Neuronal stem cell (in vitro differentiated cells): ENCODE data around the gene GJD4.

Source experiments
- DNase-seq: peaks from one replicate; pipeline ENCODE4 v3.0.0-alpha.2; 2013; ENCODE audit warnings: low spot score
- H2AFZ ChIP-seq: one replicate; pipeline ENCODE4 v1.6.1; 2013; ENCODE audit warnings: mild to moderate bottlenecking, low read length, inconsistent platforms
- H2AK5ac ChIP-seq: 2 replicates; pipeline ENCODE4 v1.6.1; 2013; ENCODE audit warnings: low read depth, mild to moderate bottlenecking, inconsistent platforms, low read length, moderate library complexity, mixed read lengths
- H2BK120ac ChIP-seq: 2 replicates; pipeline ENCODE4 v1.6.1; 2013; ENCODE audit warnings: low read depth, mild to moderate bottlenecking, inconsistent platforms, low read length, moderate library complexity, mixed read lengths
- H2BK12ac ChIP-seq: one replicate; pipeline ENCODE4 v1.6.1; 2013; ENCODE audit warnings: low read length, inconsistent platforms
- H2BK15ac ChIP-seq: 2 replicates; pipeline ENCODE4 v1.6.1; 2013; ENCODE audit warnings: mild to moderate bottlenecking, low read length, inconsistent platforms, mixed read lengths
- H2BK5ac ChIP-seq: one replicate; pipeline ENCODE4 v1.6.1; 2013; ENCODE audit warnings: inconsistent platforms, mild to moderate bottlenecking, low read length, moderate library complexity
- H3K14ac ChIP-seq: one replicate; pipeline ENCODE4 v1.6.1; 2013; ENCODE audit warnings: low read length, inconsistent platforms
- H3K18ac ChIP-seq: 2 replicates; pipeline ENCODE4 v1.6.1; 2013; ENCODE audit warnings: low read length, inconsistent platforms
- H3K23ac ChIP-seq: 2 replicates; pipeline ENCODE4 v1.6.1; 2013; ENCODE audit warnings: low read depth, mild to moderate bottlenecking, mixed read lengths, low read length, inconsistent platforms; ENCODE audit not compliant: poor library complexity
- H3K27ac ChIP-seq: replicated peaks from 3 replicates; pipeline ENCODE4 v1.5.1; 2013; ENCODE audit warnings: low read length, inconsistent platforms
- H3K27me3 ChIP-seq, 3 experiments: 2 replicates each; pipeline ENCODE4 v1.6.1; 2013; ENCODE audit warnings: low read length in 3 of 3, mild to moderate bottlenecking in 2 of 3, inconsistent platforms in 1 of 3, low read depth in 1 of 3, mixed read lengths in 1 of 3, moderate library complexity in 1 of 3; ENCODE audit not compliant: control insufficient read depth in 3 of 3, insufficient read depth in 3 of 3
- H3K36me3 ChIP-seq, 2 donors: replicated peaks in 1 of 2; 2 replicates each; pipeline ENCODE4 v1.6.1; 2013; ENCODE audit warnings: low read length in 2 of 2; ENCODE audit not compliant: control insufficient read depth in 2 of 2, insufficient read depth in 2 of 2
- H3K4ac ChIP-seq: 2 replicates; pipeline ENCODE4 v1.6.1; 2013; ENCODE audit warnings: inconsistent platforms, mild to moderate bottlenecking, low read length, moderate library complexity
- H3K4me1 ChIP-seq, 2 donors: 1 replicate in 1 of 2; 2 replicates in 1 of 2; pipeline ENCODE4 v1.6.1; 2013; ENCODE audit warnings: low read length in 2 of 2, low read depth in 1 of 2; ENCODE audit not compliant: control insufficient read depth in 2 of 2, insufficient read depth in 1 of 2
- H3K4me2 ChIP-seq: one replicate; pipeline ENCODE4 v1.6.1; 2013; ENCODE audit warnings: mild to moderate bottlenecking, low read length, inconsistent platforms; ENCODE audit not compliant: insufficient read depth, poor library complexity, severe bottlenecking
- H3K4me3 ChIP-seq, 2 donors: 2 replicates each; pipeline ENCODE4 v1.5.1; 2013; ENCODE audit warnings: low read length in 2 of 2, mild to moderate bottlenecking in 2 of 2, inconsistent platforms in 1 of 2, moderate library complexity in 1 of 2
- H3K79me1 ChIP-seq: one replicate; pipeline ENCODE4 v1.6.1; 2013; ENCODE audit warnings: low read depth, mild to moderate bottlenecking, inconsistent platforms, low read length, moderate library complexity
- H3K9ac ChIP-seq: one replicate; pipeline ENCODE4 v1.6.1; 2013; ENCODE audit warnings: mild to moderate bottlenecking, low read depth, low read length, inconsistent platforms; ENCODE audit not compliant: poor library complexity
- H3K9me3 ChIP-seq, 2 donors: replicated peaks in 1 of 2; 2 replicates each; pipeline versions ENCODE3 to v1.6.1; 2013; ENCODE audit warnings: low read length in 2 of 2, mild to moderate bottlenecking in 2 of 2, inconsistent platforms in 1 of 2, low read depth in 1 of 2, mixed read lengths in 1 of 2, moderate library complexity in 1 of 2; ENCODE audit not compliant: control insufficient read depth in 2 of 2, insufficient read depth in 1 of 2
- H4K8ac ChIP-seq: one replicate; pipeline ENCODE4 v1.6.1; 2013; ENCODE audit warnings: low read depth, mild to moderate bottlenecking, inconsistent platforms, low read length, moderate library complexity
- H4K91ac ChIP-seq: one replicate; pipeline ENCODE4 v1.6.1; 2013; ENCODE audit warnings: low read length, low read depth, mild to moderate bottlenecking, inconsistent platforms; ENCODE audit not compliant: poor library complexity
- WGBS, 2 donors: extraction: QIAGEN DNeasy Blood & Tissue Kit; methylation state at CpG; one replicate each; pipeline ENCODE4 v1.1.7; 2013; ENCODE audit warnings: missing lambda C conversion rate in 2 of 2, mixed read lengths in 1 of 2; ENCODE audit not compliant: insufficient read length in 2 of 2, insufficient replicate concordance in 1 of 2; ENCODE audit errors: extremely low coverage in 2 of 2; 5-methylcytosine and 5-hydroxymethylcytosine counted together

GJD4 gene

DNA sequence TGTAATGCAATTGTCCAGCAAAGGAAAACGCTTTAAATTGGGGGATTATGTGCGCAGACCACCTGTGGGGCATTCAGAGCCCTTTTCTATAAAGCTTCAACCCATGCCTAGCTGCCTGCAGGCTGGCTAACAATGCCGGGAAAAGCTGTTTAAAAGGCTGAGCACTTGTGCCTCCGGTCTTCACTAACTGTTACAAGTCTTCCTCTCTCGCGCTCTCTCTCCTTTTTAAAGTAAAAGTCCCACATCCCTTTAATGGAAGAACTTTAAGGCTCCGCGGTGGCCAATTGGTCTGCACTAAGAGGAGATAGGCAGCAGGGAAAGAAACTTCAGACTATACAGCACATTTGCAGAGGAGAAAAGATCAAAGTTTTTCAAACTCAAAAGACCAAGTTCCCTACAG is 32.3 kb downstream of the GJD4 start:
- Histone ChIP-seq H3K23ac (no peak overlapping the region), H2BK5ac (no peak overlapping the region), H2BK15ac (no peak overlapping the region), H3K4me2 (no peak overlapping the region), H3K4me1 (peaks cover 6 to 14% of the 10 kb centered on the region in 2 donors), H3K14ac (no peak overlapping the region), H2AFZ (peak overlapping the region; percentile 51), H3K18ac (no peak overlapping the region), H3K9me3 (peaks cover 0 to 4% of the 10 kb centered on the region in 2 donors), H3K4ac (no peak overlapping the region), H3K9ac (no peak overlapping the region), H2BK12ac (no peak overlapping the region), H3K4me3 (no peak overlapping the region), H3K79me1 (peaks cover 7% of the 10 kb centered on the region), H2AK5ac (no peak overlapping the region), H3K27ac (peak overlapping the region; percentile 89), H3K36me3 (peaks cover 0 to 9% of the 10 kb centered on the region in 2 donors), H2BK120ac (no peak overlapping the region), H3K27me3 (peaks cover 0 to 47% (median 0%) of the 10 kb centered on the region in 3 experiments), H4K91ac (no peak overlapping the region), H4K8ac (no peak overlapping the region)
- WGBS, 2 donors, result no CpG with 5 or more reads among the region's 8 CpGs
- peak; percentile 92 for DNase-seq

GRCh38 chr10:35638101-35638500 is 33.0 kb downstream of the GJD4 start:
- Histone ChIP-seq H3K23ac (no peak overlapping the region), H3K27me3 (peaks cover 0 to 53% (median 0%) of the 10 kb centered on the region in 3 experiments), H2BK120ac (no peak overlapping the region), H2BK5ac (no peak overlapping the region), H3K4me1 (peaks cover 1 to 15% of the 10 kb centered on the region in 2 donors), H4K8ac (no peak overlapping the region), H3K4ac (no peak overlapping the region), H3K9ac (no peak overlapping the region), H2AFZ (no peak overlapping the region), H3K4me2 (peak overlapping the region; percentile 40), H2BK15ac (no peak overlapping the region), H3K14ac (no peak overlapping the region), H3K9me3 (peaks cover 0 to 4% of the 10 kb centered on the region in 2 donors), H4K91ac (no peak overlapping the region), H3K27ac (peak overlapping the region; percentile 89), H2AK5ac (no peak overlapping the region), H2BK12ac (no peak overlapping the region), H3K4me3 (peak overlapping the region in 1 of 2 donors; percentile 65), H3K18ac (no peak overlapping the region), H3K79me1 (peaks cover 8% of the 10 kb centered on the region), H3K36me3 (peaks cover 0 to 9% of the 10 kb centered on the region in 2 donors)
- no peak for DNase-seq
- WGBS, 2 donors, result no CpG with 5 or more reads among the region's 4 CpGs

DNA sequence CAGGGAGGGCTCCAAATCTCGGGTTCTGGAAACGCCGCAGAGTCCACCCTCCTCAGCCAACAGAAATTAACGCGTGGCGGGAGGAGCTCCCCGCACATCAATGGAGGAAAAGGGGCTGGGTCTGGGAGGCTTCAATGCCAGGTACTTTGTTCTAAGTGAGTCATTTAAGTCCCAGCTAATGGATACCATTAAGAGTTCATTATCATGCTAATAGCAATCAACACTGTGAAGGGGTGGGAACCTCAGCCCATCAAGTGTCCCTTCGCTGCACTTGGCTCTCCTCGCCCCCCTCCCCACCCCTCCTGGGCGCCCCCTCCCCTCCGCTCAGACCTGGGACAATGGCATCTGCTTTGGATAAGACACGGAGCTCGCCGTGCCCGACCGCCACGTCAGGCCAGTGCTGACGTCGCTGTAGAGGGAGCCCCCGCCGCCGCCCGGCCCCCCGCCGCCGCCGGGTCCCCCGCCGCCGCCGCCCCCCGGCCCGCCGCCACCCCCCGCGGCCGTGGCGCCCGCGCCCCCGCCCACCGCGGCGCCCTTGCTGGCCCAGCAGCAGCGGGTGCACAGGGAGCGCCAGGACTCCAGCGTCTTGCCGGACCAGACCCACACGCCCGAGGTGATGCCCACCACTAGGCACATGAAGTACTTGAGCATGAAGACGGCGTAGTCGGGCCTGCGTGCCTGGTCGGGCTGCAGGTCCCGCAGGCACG is 34.0 kb downstream of the GJD4 start:
- peak overlapping the region; percentile 100 for H2BK5ac ChIP-seq
- H4K8ac ChIP-seq, result no peak overlapping the region
- H2BK15ac ChIP-seq, result peak overlapping the region; percentile 86
- peak overlapping the region; percentile 94 for H2AK5ac ChIP-seq
- H3K4ac ChIP-seq, result no peak overlapping the region
- peaks cover 0 to 9% of the 10 kb centered on the region in 2 donors for H3K36me3 ChIP-seq
- no peak overlapping the region for H2AFZ ChIP-seq
- H3K4me2 ChIP-seq, result peak overlapping the region; percentile 72
- WGBS, 2 donors, result no CpG with 5 or more reads among the region's 57 CpGs
- peak overlapping the region; percentile 39 for H3K14ac ChIP-seq
- peak overlapping the region; percentile 51 for H2BK120ac ChIP-seq
- H3K4me3 ChIP-seq, result peak overlapping the region in 1 of 2 donors; percentile 86
- H2BK12ac ChIP-seq, result no peak overlapping the region
- H3K23ac ChIP-seq, result peak overlapping the region; percentile 96
- H3K27me3 ChIP-seq, result peaks cover 0 to 63% (median 4%) of the 10 kb centered on the region in 3 experiments
- peak overlapping the region; percentile 94 for H4K91ac ChIP-seq
- DNase-seq, result peak; percentile 69
- H3K4me1 ChIP-seq, result peaks cover 1 to 17% of the 10 kb centered on the region in 2 donors
- peaks cover 8% of the 10 kb centered on the region for H3K79me1 ChIP-seq
- H3K18ac ChIP-seq, result peak overlapping the region; percentile 99
- peak overlapping the region; percentile 88 for H3K27ac ChIP-seq
- H3K9ac ChIP-seq, result peak overlapping the region; percentile 99
- peaks cover 0 to 4% of the 10 kb centered on the region in 2 donors for H3K9me3 ChIP-seq

DNA sequence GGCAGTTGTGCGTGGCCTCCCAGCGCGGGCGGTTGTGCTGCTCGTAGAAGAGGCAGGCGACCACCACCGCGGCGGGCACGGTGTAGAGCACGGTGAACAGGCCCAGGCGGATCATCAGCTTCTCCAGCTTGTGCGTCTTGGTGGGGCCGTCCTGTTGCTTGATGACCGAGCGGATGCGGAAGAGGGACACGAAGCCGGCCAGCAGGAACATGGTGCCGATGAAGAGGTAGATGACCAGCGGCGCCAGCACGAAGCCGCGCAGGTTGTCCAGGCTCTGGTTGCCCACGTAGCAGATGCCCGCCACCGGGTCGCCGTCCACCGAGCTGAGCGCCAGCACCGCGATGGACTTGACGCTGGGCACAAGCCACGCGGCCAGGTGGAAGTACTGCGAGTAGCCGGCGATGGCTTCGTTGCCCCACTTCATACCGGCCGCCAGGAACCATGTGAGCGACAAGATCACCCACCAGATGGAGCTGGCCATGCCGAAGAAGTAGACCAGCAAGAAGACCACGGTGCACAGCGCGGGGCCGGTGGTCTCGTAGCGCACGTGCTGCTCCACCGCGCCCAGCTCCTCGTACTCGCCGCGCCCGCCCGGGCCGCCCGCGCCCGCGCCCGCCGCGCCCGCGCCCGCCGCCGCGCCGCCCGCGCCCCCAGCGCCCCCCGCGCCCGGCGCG is 34.7 kb downstream of the GJD4 start:
- WGBS, 2 donors, result no CpG with 5 or more reads among the region's 83 CpGs
- peak; percentile 43 for DNase-seq
- Histone ChIP-seq H2AK5ac (peak overlapping the region; percentile 94), H3K18ac (peak overlapping the region; percentile 99), H2BK12ac (peak overlapping the region; percentile 92), H2BK5ac (peak overlapping the region; percentile 100), H2AFZ (peak overlapping the region; percentile 92), H2BK15ac (peak overlapping the region; percentile 86), H3K23ac (peak overlapping the region; percentile 96), H3K27ac (peak overlapping the region; percentile 88), H3K9ac (peak overlapping the region; percentile 99), H3K4me3 (peak overlapping the region; percentile 38 to 86), H3K79me1 (peaks cover 8% of the 10 kb centered on the region), H2BK120ac (peak overlapping the region; percentile 51), H3K9me3 (peaks cover 0 to 4% of the 10 kb centered on the region in 2 donors), H3K4me1 (peaks cover 3 to 17% of the 10 kb centered on the region in 2 donors), H3K27me3 (peaks cover 0 to 70% (median 4%) of the 10 kb centered on the region in 3 experiments), H3K36me3 (peaks cover 0 to 9% of the 10 kb centered on the region in 2 donors), H4K91ac (peak overlapping the region; percentile 94), H4K8ac (no peak overlapping the region), H3K4me2 (peak overlapping the region; percentile 72), H3K14ac (peak overlapping the region; percentile 39), H3K4ac (peak overlapping the region; percentile 91)
